Testis (tissue), 3 donors: ENCODE measurements around the gene UCK1. TPM values are rescaled to one million over a fixed set of nuclear protein-coding genes. Genes with fewer than 3 reads are reported as not detected.

Experiments
- DNase-seq: peaks from one replicate; pipeline ENCODE4 v3.0.0-alpha.2; 2019
- H3K27ac ChIP-seq, 2 donors: fragments of 200-600 bp; sonication (generic); one replicate each; pipeline ENCODE4 v1.5.1; 2019
- H3K27me3 ChIP-seq: fragments of 200-600 bp; sonication (generic); one replicate; pipeline ENCODE4 v1.5.1; 2019
- H3K36me3 ChIP-seq: fragments of 200-600 bp; sonication (generic); one replicate; pipeline ENCODE4 v1.5.1; 2017; ENCODE audit warnings: low read depth; ENCODE audit errors: missing control alignments
- H3K4me1 ChIP-seq: fragments of 200-600 bp; sonication (generic); one replicate; pipeline ENCODE4 v1.5.1; 2019
- H3K4me3 ChIP-seq, 2 donors: fragments of 200-600 bp; sonication (generic); one replicate each; pipeline ENCODE4 v1.5.1; 2017 to 2019
- H3K9me3 ChIP-seq: fragments of 200-600 bp; sonication (generic); one replicate; pipeline ENCODE4 v1.5.1; 2017
- POLR2A ChIP-seq: fragments of 450-650 bp; IDR thresholded peaks from one replicate; pipeline ENCODE4 v1.6.1; 2017; ENCODE audit warnings: antibody characterized with exemption, mild to moderate bottlenecking, moderate library complexity
- WGBS, 2 donors: methylation state at CpG; one replicate each; pipeline ENCODE4 v1.1.5; 2018; 5-methylcytosine and 5-hydroxymethylcytosine counted together
- intact Hi-C: fragments of 100-400 bp; cut with DNase I; formaldehyde crosslinking; loops from one replicate; pipeline ENCODE4 v1.15.1; 2023; ENCODE audit warnings: low total_unique reads
- polyA plus RNA-seq: library from polyadenylated mRNA; stranded (reverse); fragments of 350-450 nt; fragmentation: Illumina TruSeq; extraction: RNeasy Lipid Tissue Mini Kit (QIAGEN cat#74804); gene quantifications from one replicate; pipeline ENCODE4 v1.2.3, GENCODE V29; 2014; ENCODE audit warnings: low read depth, low replicate concordance; ENCODE audit not compliant: insufficient read depth
- total RNA-seq, 2 donors: library from RNA; depleted of rRNA; stranded (reverse); fragments of >200 nt; gene quantifications; one replicate each; pipeline ENCODE4 v1.2.3, GENCODE V29; 2016
- TF ChIP-seq, protein P1 (sequence below), 3 experiments: fragments of 450-650 bp in 2 of 3; fragments of 200-600 bp in 1 of 3; sonication (generic) in 1 of 3; IDR thresholded peaks; one replicate each; pipeline ENCODE4 v1.5.1; 2016 to 2019; ENCODE audit warnings: antibody characterized with exemption in 3 of 3, mild to moderate bottlenecking in 2 of 3, moderate library complexity in 1 of 3

UCK1 gene
- total and polyA plus RNA-seq, 3 donors from 2014 or later = 34.3 to 49.9 (median 41.1) TPM

DNA sequence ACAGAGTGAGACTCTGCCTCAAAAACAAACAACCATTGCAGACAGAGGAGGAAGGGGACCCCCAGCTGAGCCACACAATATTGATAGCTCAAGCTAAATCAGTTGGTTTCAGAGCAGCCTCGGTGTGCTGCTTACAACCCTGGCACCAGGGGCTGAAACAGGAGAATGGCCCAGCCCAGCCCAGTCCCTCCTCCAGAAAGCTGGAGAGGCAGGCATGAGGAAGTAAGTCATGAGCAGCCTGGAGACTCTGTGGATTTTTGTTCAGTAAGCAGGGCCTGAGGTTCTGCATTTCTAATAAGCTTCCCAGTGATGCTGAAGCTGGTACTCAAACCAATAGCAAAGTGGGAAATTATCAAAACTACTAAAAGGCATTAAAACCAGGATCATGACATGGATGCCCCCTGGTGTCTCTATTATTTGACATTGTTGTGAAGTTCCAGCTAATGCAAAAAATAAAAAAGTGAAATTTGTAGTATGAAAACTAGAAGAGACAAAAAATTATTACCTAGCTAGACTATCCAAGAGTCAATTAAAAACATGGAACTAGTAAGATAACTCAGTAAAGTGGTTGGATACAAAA lies 28.4 kb upstream of the UCK1 start:
- H3K36me3 ChIP-seq = no peaks in the 10 kb centered on the region
- H3K27me3 ChIP-seq = no peaks in the 10 kb centered on the region
- no peak overlapping the region for H3K4me3 ChIP-seq
- H3K27ac ChIP-seq = no peak overlapping the region
- intact Hi-C loops = no loop called here
- 72% methylated on average over 1 of the region's 1 CpG; no CpG with 5 or more reads in 1 of the 2 donors for WGBS, 2 donors
- H3K9me3 ChIP-seq = no peaks in the 10 kb centered on the region
- H3K4me1 ChIP-seq = no peaks in the 10 kb centered on the region
- DNase-seq = no peak
- TF ChIP-seq, protein P1, sequence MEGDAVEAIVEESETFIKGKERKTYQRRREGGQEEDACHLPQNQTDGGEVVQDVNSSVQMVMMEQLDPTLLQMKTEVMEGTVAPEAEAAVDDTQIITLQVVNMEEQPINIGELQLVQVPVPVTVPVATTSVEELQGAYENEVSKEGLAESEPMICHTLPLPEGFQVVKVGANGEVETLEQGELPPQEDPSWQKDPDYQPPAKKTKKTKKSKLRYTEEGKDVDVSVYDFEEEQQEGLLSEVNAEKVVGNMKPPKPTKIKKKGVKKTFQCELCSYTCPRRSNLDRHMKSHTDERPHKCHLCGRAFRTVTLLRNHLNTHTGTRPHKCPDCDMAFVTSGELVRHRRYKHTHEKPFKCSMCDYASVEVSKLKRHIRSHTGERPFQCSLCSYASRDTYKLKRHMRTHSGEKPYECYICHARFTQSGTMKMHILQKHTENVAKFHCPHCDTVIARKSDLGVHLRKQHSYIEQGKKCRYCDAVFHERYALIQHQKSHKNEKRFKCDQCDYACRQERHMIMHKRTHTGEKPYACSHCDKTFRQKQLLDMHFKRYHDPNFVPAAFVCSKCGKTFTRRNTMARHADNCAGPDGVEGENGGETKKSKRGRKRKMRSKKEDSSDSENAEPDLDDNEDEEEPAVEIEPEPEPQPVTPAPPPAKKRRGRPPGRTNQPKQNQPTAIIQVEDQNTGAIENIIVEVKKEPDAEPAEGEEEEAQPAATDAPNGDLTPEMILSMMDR (IDR thresholded peaks at IDR 0.05) = no peak
- TF ChIP-seq POLR2A = no peak

DNA sequence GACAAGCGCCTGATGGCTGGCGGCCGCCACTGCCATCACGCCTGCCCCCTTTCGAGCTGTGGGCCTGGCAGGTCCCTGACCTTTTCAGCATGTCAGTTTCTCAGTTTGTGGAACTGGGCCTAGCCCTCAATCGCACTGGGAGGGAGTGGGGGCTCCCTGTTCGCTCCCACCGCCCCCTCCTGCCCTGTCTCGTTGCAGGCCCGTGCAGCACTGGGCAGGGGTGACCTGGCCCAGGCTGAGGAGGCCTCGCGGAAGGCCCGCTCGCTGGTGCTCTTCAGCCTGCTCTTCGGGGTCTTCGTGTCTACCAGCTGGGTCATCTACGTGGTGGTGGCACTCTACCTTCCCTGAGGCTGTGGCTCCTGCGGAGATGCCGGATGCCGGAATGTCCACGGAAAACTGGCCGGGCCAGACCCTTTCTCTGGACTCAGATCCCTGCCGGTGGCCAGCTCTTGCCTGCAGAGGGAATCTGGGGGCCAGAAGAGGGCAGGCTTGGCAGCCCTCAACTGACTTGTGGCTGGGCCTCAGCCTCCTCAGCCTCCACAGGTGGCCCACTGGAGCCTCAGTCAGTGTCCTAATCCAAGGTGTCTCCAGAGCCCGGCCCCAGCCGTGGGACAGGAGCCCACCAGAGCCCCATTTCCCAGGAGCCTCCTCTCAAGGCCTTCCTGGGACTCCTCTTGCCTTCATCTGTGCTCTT lies 26.9 kb upstream of the UCK1 start:
- no peak for DNase-seq
- Histone ChIP-seq H3K9me3 (no peaks in the 10 kb centered on the region), H3K27me3 (no peaks in the 10 kb centered on the region), H3K4me3 (no peak overlapping the region), H3K27ac (no peak overlapping the region), H3K36me3 (no peaks in the 10 kb centered on the region), H3K4me1 (no peaks in the 10 kb centered on the region)
- 90 to 93% methylated on average over 2 to 25 of the region's 25 CpGs for WGBS, 2 donors
- intact Hi-C loops = no loop called here
- TF ChIP-seq, protein P1 (IDR thresholded peaks at IDR 0.05) = no peak

DNA sequence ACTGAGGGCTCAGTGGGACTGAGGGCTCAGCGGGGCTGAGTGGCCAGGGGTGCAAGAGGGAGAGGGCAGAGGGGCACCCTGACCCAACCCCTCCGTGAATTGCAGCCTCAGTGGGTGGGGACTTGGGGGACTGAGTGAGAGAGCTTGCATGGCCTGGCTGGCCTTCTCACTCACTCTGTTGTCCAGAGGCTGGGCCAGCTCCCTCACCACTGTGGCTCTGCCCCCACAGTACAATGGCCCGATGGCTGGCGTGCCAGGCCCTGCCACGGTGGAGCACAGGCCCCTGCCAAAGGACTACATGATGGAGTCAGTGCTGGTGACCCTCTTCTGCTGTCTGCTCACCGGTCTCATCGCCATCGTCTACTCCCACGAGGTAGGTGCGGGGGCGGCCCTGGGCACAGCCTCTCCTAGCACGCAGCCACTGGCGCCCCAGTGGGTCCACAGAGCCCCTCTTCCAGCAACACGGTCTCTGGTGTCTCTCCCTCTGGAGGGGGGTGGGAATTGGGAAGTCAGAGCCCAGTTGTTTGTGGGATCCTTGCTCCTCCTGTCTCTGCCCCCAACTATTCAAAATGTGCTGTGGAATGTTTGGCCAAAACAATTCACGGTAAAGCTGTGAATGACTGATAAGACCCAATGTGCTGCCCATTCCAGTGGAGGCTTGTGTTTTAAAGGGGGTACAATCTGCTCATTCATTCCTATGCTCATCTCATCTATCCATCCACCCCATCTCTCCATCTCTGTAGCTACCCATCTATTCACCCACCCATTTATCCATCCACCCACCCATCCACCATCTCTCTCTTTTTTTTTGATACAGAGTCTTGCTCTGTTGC lies 25.0 kb upstream of the UCK1 start:
- intact Hi-C loops = no loop called here
- Histone ChIP-seq H3K4me1 (no peaks in the 10 kb centered on the region), H3K27ac (no peak overlapping the region), H3K27me3 (no peaks in the 10 kb centered on the region), H3K4me3 (no peak overlapping the region), H3K9me3 (no peaks in the 10 kb centered on the region), H3K36me3 (no peaks in the 10 kb centered on the region)
- no peak for TF ChIP-seq POLR2A
- TF ChIP-seq, protein P1 (IDR thresholded peaks at IDR 0.05) = no peak
- no peak for DNase-seq
- 75 to 79% methylated on average over 13 to 15 of the region's 15 CpGs for WGBS, 2 donors

DNA sequence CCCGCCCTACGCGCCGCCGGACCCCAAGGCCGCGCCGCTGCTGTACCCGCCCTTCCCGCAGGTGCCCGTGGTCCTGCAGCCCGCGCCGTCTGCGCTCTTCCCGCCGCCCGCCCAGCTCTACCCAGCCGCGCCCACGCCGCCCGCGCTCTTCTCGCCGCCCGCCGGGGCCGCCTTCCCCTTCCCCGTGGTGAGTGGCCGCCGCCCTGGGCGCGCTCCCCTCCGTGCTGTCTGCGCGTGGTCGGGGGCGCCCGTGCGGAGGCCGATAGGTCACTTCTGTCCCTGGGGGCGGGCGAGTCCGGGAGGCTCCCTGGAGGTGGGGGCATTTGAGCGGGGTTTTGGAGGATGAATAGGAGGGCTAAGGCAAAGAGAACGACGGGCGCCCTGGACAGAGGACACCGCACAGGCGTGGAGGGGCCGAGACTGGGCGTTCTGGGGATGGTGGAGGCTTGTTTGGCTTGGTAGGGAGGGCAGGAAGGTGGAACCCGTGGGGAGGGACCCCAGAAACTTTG lies 23.8 kb upstream of the UCK1 start:
- H3K27me3 ChIP-seq = no peaks in the 10 kb centered on the region
- DNase-seq = no peak
- WGBS, 2 donors = 35 to 75% methylated on average over 7 to 19 of the region's 54 CpGs
- no peak overlapping the region for H3K27ac ChIP-seq
- no peaks in the 10 kb centered on the region for H3K36me3 ChIP-seq
- TF ChIP-seq POLR2A = no peak
- TF ChIP-seq, protein P1 (IDR thresholded peaks at IDR 0.05) = no peak
- H3K4me1 ChIP-seq = no peaks in the 10 kb centered on the region
- peak overlapping the region in 1 of 2 donors; percentile 26 for H3K4me3 ChIP-seq
- no peaks in the 10 kb centered on the region for H3K9me3 ChIP-seq
- intact Hi-C loops = no loop called here
